HG03442 (cell line): ENCODE measurements around the gene PGM2.
A peak's percentile ranks its signal among the peaks of the same experiment; 100 is the strongest.
"Not testable (repeated sequence)": the region's sequence is repeated elsewhere in the genome, so short reads cannot be mapped to it uniquely, and the experiment has no call there.

Experiments
- ATAC-seq: cut with Tn5 transposase; IDR thresholded peaks from one replicate; pipeline ENCODE4 v1.9.1; 2021; ENCODE audit warnings: mild to moderate bottlenecking, moderate library complexity; ENCODE audit not compliant: unreplicated experiment

Gene PGM2

DNA sequence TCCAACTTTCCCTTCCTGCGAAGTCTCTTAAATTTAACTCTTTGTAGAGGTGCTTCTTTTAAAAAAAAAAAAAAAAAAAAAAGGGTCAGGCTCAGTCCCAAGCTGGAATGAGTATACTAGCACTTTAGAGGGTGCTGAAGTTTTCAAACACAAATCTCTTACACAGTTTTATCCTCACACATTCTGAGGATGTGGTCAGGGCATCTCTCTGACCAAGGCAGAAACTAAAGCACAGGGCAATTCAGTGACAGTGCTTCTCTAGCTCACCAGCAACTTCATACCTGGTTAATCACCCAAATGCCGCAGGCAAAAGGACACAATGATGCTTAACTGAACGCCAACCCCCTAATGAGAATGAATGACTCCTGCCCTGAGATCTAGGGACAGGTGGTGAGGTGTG is 9.8 kb upstream of the PGM2 start:
- ATAC-seq: no peak

- no peak for ATAC-seq
Observed at GRCh38 chr4:37818752-37819151, 7.7 kb upstream of the PGM2 start.

- not testable (repeated sequence) for ATAC-seq
Observed at GRCh38 chr4:37820458-37820857, 6.0 kb upstream of the PGM2 start.

DNA sequence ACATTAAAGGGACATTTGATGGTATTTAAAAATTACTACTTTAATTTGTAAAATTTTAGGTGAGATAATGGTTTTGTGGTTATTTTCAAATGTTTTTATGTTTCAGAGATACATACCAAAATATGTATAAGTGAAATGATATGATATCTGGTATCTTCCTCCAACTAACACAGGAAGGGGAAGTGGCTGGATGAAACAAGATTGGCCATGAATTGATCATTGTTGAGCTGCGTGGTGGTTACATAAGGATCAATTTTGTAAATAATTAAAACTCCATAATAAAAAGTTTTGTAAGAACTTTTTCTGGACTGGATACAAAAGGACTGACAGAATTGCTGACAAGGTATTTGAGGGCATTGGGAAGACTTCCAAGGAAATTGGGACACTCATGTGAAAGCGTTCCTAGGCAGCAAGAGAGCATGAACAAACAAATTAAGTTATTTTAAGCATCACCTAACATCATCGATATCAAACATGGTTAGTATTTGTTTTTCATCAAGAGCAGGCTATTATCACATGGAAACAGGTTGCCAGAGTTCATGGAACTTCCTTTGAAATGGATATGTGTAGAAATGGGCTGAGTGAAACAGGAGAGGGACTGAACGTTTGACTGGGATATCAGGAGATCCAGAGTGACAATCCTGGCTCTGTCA is 4.4 kb upstream of the PGM2 start:
- no peak for ATAC-seq

DNA sequence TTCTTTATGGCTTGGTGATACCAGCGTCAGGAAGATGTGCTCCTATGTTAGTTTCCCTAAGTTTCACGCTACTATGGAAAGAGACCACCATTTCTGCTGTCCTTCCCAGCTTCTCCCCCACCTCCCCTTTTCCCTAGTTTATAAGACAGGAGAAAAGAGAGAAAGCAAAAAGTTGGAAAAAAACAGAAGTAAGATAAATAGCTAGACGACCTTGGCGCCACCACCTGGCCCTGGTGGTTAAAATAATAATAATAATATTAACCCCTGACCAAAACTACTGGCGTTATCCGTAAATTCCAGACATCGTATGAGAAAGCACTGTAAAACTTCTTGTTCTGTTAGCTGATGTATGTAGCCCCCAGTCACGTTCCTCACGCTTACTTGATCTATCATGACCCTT is 985 bp upstream of the PGM2 start:
- not testable (repeated sequence) for ATAC-seq

- ATAC-seq: no peak
Observed at GRCh38 chr4:37825968-37826294, 555 bp upstream of the PGM2 start.

DNA sequence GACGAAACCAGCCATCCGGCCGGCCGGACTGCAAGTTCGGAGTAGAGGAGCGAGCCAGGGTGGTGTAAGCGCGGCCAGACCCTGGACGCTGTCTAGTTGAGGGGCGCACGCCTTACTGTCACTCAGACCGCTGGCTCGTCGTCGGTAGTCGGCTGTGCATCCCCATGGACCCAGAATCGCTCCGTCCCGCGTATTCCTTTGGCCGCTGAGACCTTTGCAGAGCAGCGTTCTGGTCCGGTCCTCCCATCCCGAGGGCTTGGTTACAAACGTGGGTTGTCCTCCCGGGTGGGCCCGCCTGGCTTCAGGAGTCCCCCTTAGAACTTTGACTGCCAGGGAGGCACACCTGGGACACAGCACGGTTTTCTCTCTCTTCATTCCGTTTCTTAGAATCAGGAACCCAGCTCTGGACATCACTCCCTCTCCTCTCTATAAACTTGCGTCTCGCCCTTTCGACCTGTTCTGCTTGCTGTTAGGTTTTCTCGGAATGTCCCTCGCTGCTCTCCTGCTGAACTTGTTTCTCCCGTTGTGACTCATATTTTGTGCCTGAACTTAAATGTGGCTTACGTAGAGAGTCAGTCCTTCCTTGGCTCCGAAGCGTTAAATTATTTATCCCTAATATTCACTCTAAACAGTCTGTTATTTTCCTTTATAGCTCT is 672 bp downstream of the PGM2 start:
- peak; percentile 36 for ATAC-seq

- no peak for ATAC-seq
Observed at GRCh38 chr4:37827802-37828321, 1.4 kb downstream of the PGM2 start.

- no peak for ATAC-seq
Observed at GRCh38 chr4:37828843-37829242, 2.4 kb downstream of the PGM2 start.

GRCh38 chr4:37830640-37831039 is 4.2 kb downstream of the PGM2 start:
- no peak for ATAC-seq

DNA sequence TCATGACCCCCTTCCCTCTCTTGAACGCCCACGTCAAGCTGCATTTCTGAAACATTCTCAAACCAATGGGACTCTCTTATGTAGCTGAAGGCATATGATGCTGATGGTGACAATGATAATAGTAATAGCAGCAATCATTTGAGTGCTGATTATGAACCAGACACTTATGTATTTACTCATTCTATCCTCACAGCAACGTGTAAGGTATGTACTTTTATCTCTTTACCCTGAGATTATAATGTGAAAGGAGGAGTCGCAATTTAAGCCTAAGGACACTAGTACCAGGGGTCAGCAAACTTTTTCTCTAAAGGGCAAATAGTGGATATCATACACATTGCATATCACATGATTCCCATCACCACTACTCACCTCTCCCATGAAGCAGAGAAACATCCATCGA is 8.5 kb downstream of the PGM2 start:
- ATAC-seq: no peak

DNA sequence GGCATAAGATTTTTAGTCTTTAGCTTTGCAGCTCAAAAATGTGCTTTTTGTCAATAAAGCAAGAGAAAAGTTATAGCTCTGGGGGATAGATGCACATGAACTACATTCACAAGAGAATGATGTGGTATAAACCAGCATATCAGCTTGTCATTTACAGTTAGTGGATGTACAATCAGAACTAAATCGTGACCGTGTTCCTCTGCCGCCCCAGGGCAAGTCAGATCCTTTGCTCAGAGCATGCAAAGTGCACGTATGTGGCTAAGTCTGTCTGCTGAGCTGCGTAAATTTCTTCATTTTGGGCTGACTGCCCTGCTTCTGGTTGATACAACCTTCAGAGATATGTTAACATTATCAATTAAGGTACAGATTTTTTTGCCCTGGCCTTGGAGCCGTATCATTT is 9.3 kb downstream of the PGM2 start:
- ATAC-seq: no peak

- ATAC-seq: no peak
Observed at GRCh38 chr4:37836274-37836673, 9.8 kb downstream of the PGM2 start.

DNA sequence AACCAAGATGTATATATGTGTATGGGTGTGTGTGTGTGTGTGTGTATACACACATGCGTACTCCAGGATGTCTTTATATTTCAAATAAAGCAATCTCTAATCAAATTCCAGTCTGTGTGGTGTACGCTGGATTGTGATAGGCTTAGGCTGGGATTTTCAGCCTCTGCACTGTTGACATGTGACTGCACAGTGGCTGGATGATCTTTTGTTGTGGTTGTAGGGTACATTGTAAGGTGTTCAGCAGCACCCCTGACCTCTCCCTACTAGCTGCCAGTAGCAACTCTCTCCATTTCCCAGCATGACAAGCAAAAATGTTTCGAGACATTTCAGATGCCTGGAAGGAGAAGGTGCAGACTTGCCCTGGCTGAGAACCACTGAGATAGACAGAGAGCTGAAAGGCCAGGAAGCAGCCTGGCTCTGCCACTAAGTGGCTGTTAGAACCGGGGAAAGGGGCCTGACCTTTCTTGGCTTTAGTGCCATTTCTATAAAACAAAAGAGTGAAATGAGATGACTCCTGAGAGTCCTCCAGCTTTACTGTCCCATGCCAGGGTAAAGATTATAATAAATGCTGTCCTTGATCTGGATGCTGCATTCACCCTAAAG is 10.5 kb downstream of the PGM2 start:
- no peak for ATAC-seq

GRCh38 chr4:37837446-37837845 is 11.0 kb downstream of the PGM2 start:
- ATAC-seq: no peak

- ATAC-seq: no peak
Observed at GRCh38 chr4:37839426-37839825, 12.9 kb downstream of the PGM2 start.

GRCh38 chr4:37844204-37844603 is 17.7 kb downstream of the PGM2 start:
- ATAC-seq: no peak

DNA sequence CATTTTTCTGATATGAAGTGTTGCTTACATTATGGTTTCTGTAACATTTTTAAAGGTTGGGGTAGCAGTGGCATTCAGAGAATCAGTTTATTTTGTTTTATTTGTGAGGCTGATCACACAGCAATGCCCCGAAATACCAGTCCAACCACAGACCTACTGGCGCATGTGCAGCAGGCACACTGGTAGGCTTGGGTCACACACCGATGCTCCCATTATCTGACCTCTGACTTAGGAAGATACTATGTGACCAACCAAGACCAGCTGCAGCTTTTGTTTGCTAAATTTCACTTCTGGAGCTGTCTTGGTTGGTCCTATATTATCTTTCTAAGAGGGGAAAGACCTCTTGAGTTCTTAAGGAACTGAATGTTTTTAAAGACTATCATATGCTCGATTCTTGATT is 18.7 kb downstream of the PGM2 start:
- no peak for ATAC-seq

DNA sequence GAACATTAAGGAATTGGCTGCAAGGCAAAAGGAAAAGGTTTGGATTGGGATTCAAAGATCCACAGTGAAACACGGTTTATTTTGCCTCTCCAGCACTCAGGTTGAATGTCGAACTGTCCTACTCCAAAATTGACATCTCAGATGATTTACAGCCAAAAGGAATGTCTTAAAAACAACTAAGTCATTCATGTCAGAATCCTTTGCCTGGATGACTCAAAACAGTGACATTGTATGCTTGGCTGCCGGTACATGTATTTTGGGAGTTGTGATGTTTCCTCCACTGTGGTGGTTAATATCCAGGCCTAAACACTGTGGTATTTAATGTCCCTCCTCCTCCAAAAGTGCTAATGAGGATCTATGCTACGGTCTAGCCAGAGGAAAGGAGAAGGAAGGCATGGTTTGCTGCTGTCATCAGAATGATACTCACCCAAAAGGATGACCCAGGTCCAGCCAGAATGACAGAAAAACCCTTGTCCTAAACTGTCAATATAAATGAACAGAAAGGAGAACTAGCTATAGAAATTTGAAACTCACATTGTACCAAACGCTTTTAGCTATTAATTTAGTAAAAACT is 20.9 kb downstream of the PGM2 start:
- ATAC-seq: no peak

DNA sequence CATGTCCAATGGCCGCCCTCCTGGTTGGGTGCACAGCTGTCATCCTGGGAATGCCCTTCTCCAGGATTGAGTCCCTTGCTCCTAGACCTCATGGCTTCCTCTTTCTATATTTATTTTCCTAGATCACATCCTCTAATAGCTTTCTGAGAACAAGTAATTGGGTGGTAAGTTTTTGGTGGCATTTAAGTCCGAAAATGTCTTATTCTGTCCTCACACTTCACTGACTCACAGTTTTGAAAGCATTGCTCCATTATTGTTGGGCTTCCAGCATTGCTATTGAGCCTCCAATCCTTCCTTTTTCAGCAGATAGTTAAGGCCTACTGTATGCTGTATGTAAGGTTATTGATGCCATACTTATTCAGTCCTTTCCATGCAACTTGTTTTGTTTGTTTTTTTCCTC is 25.9 kb downstream of the PGM2 start:
- ATAC-seq: no peak

GRCh38 chr4:37858112-37858511 is 31.6 kb downstream of the PGM2 start:
- no peak for ATAC-seq

DNA sequence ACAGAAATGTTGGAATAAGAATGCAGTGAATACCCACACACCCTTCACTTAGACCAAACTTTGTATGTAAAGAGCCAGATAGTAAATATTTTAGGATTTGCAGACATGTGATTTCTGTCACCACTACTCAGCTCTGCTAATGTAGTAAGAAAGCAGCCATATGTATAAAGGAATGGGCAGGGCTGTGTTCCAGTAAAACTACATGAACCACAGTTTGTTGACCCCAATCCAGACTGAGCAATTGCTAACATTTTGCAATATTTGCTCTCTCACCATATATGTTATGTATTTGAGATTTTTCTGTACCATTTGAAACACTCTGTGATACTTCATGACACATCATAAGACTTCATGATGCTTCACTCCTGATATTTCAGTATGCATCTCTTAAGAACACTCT is 32.4 kb downstream of the PGM2 start:
- no peak for ATAC-seq
